Nephron progenitor cell (in vitro differentiated cells): ENCODE measurements around the gene RARB.

Experiments used
- DNase-seq: peaks from one replicate; pipeline ENCODE4 v3.0.0; 2021
- H3K27ac Mint-ChIP-seq: 2 replicates; pipeline ENCODE4 v1.8.0; 2021; ENCODE audit warnings: mild to moderate bottlenecking, moderate library complexity, mixed read lengths
- H3K27me3 Mint-ChIP-seq: 2 replicates; pipeline ENCODE4 v1.8.0; 2021; ENCODE audit warnings: mild to moderate bottlenecking, low read depth, mixed read lengths; ENCODE audit not compliant: poor library complexity
- H3K36me3 Mint-ChIP-seq: 2 replicates; pipeline ENCODE4 v1.8.0; 2021; ENCODE audit warnings: low read depth, mixed read lengths
- H3K4me1 Mint-ChIP-seq: 2 replicates; pipeline ENCODE4 v1.8.0; 2021; ENCODE audit warnings: mixed read lengths
- H3K4me3 Mint-ChIP-seq: 2 replicates; pipeline ENCODE4 v1.8.0; 2021; ENCODE audit warnings: mild to moderate bottlenecking, moderate library complexity, mixed read lengths
- H3K9me3 Mint-ChIP-seq: 2 replicates; pipeline ENCODE4 v1.8.0; 2021; ENCODE audit warnings: mild to moderate bottlenecking, moderate library complexity, mixed read lengths
- CTCF ChIP-seq: fragments of 200-600 bp; sonication (generic); IDR thresholded peaks from 2 replicates; pipeline ENCODE4 v1.5.0; 2021; ENCODE audit warnings: antibody characterized with exemption

The RARB gene

GRCh38 chr3:25456723-25457670 lies 28.9 kb downstream of the RARB start:
- H3K27ac Mint-ChIP-seq, result no peak overlapping the region

GRCh38 chr3:25457671-25458419 lies 29.8 kb downstream of the RARB start:
- Mint-ChIP-seq H3K27ac (no peak overlapping the region), H3K4me1 (peaks cover 61% of the 10 kb centered on the region), H3K4me3 (no peak overlapping the region)

More at GRCh38 chr3:25456723-25457670, 28.9 kb downstream of the RARB start:
- H3K4me1 Mint-ChIP-seq, result peaks cover 60% of the 10 kb centered on the region
- peaks cover 2% of the 10 kb centered on the region for H3K27me3 Mint-ChIP-seq
- no peak for DNase-seq
- no peak for TF ChIP-seq CTCF
- H3K4me3 Mint-ChIP-seq, result no peak overlapping the region
- no peaks in the 10 kb centered on the region for H3K9me3 Mint-ChIP-seq
- H3K36me3 Mint-ChIP-seq, result peaks cover 13% of the 10 kb centered on the region

GRCh38 chr3:25458420-25458814 lies 30.4 kb downstream of the RARB start:
- peaks cover 2% of the 10 kb centered on the region for H3K27me3 Mint-ChIP-seq
- DNase-seq, result no peak
- no peaks in the 10 kb centered on the region for H3K9me3 Mint-ChIP-seq
- no peak overlapping the region for H3K27ac Mint-ChIP-seq
- H3K4me3 Mint-ChIP-seq, result no peak overlapping the region
- TF ChIP-seq CTCF, result no peak
- H3K36me3 Mint-ChIP-seq, result peaks cover 25% of the 10 kb centered on the region
- peaks cover 56% of the 10 kb centered on the region for H3K4me1 Mint-ChIP-seq

More at GRCh38 chr3:25457671-25458419, 29.8 kb downstream of the RARB start:
- H3K27me3 Mint-ChIP-seq, result peaks cover 2% of the 10 kb centered on the region
- no peaks in the 10 kb centered on the region for H3K9me3 Mint-ChIP-seq
- DNase-seq, result no peak
- peaks cover 22% of the 10 kb centered on the region for H3K36me3 Mint-ChIP-seq
- TF ChIP-seq CTCF, result no peak

- Mint-ChIP-seq H3K27ac (no peak overlapping the region), H3K27me3 (no peaks in the 10 kb centered on the region), H3K4me3 (no peak overlapping the region), H3K36me3 (peaks cover 29% of the 10 kb centered on the region), H3K9me3 (no peaks in the 10 kb centered on the region), H3K4me1 (peaks cover 39% of the 10 kb centered on the region)
- TF ChIP-seq CTCF, result no peak
- DNase-seq, result no peak
Measured at GRCh38 chr3:25460751-25461150, 32.7 kb downstream of the RARB start.

- peaks cover 29% of the 10 kb centered on the region for H3K36me3 Mint-ChIP-seq
- H3K4me1 Mint-ChIP-seq, result peaks cover 31% of the 10 kb centered on the region
- no peak for TF ChIP-seq CTCF
- H3K9me3 Mint-ChIP-seq, result no peaks in the 10 kb centered on the region
- DNase-seq, result no peak
- no peak overlapping the region for H3K4me3 Mint-ChIP-seq
- no peak overlapping the region for H3K27ac Mint-ChIP-seq
- no peaks in the 10 kb centered on the region for H3K27me3 Mint-ChIP-seq
Measured at GRCh38 chr3:25461946-25462345, 33.9 kb downstream of the RARB start.
